Measurements from ENCODE around the gene OSBP2. TPM values are rescaled to one million over a fixed set of nuclear protein-coding genes. Genes with fewer than 3 reads are reported as not detected.

OSBP2 gene
- total and polyA plus RNA-seq, 10 of the 15 experiments (the other 5 are each of a cell fraction or from before 2014, with no cell fraction given) = 0.11 to 7.7 (median 3.6) TPM

DNA sequence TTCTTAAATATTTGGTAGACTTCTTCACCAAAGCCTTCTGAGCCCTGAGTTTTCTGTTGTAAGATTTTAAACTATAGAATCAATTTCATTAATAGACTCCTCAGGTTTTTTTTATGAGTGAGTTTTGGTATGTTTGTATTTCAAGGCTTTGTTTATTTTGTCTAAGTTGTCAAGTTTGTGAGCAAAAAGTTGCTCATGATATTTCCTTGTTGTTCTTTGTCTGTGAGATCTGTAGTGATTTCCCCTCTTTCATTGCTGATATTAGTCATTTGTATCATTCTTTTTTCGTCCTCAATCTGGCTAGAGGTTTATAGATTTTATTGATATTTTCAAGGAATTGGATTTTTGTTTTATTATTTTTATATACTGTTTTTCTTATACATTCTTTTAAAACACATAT is 152.9 kb downstream of the OSBP2 start:
- BruUV-seq (replicated peaks) = no TSS peak
- Histone ChIP-seq H3K4me1 (ENCODE audit: control insufficient read depth, insufficient read depth, low read length) (no peaks in the 10 kb centered on the region), H3K9me3 (replicated peaks; ENCODE audit: control insufficient read depth, insufficient read depth, low read length) (no peaks in the 10 kb centered on the region), H3K27ac (ENCODE audit: control insufficient read depth, insufficient read depth) (no peak overlapping the region), H3K36me3 (ENCODE audit: control insufficient read depth in 2 of 2, insufficient read depth in 2 of 2, low read length in 1 of 2) (no peaks in the 10 kb centered on the region), H2AFZ (ENCODE audit: control insufficient read depth, low read depth, low read length) (no peak overlapping the region), H3K4me2 (ENCODE audit: control insufficient read depth, insufficient read depth) (no peak overlapping the region), H4K20me1 (ENCODE audit: control insufficient read depth, insufficient read depth) (no peaks in the 10 kb centered on the region), H3K9ac (ENCODE audit: control insufficient read depth, insufficient read depth, low read length) (no peak overlapping the region), H3K79me2 (ENCODE audit: control insufficient read depth, insufficient read depth, low read length) (no peaks in the 10 kb centered on the region), H3K27me3 (replicated peaks in 1 of 2; ENCODE audit: control insufficient read depth in 2 of 2, insufficient read depth in 2 of 2, low read length in 1 of 2) (no peaks in the 10 kb centered on the region; a peak in 1 of 4 replicates), H3K4me3 (no peak overlapping the region)
- DNase-seq (ENCODE audit: low read depth, low spot score) (no peak), ATAC-seq (no peak), FAIRE-seq (no peak)
- ChIA-PET SMC1A (ENCODE audit: uncharacterized antibody, unreplicated experiment) (no interaction called here), RAD21 (ENCODE audit: unreplicated experiment) (no interaction called here), CTCF (interaction anchor here (0.7 kb wide), 1 partner anchor 12 kb away, joined by 3 read pairs; no protein-coding TSS in a partner anchor), POLR2A (no interaction called here)
- WGBS (ENCODE audit: insufficient coverage, insufficient replicate concordance, low lambda C conversion rate, missing lambda C conversion rate) = 0% methylated on average over 1 of the region's 1 CpG
- intact Hi-C loops (cut with micrococcal nuclease; ENCODE audit: unreplicated experiment) = no loop called here
- in situ Hi-C loops (cut with MboI) = no loop called here
- TF ChIP-seq, protein P1, sequence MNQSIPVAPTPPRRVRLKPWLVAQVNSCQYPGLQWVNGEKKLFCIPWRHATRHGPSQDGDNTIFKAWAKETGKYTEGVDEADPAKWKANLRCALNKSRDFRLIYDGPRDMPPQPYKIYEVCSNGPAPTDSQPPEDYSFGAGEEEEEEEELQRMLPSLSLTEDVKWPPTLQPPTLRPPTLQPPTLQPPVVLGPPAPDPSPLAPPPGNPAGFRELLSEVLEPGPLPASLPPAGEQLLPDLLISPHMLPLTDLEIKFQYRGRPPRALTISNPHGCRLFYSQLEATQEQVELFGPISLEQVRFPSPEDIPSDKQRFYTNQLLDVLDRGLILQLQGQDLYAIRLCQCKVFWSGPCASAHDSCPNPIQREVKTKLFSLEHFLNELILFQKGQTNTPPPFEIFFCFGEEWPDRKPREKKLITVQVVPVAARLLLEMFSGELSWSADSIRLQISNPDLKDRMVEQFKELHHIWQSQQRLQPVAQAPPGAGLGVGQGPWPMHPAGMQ (IDR thresholded peaks at IDR 0.05; ENCODE audit: borderline replicate concordance) = no peak
- TF ChIP-seq BRCA1 (IDR thresholded peaks at IDR 0.05; ENCODE audit: low read depth, low read length) (no peak), ZNF384 (IDR thresholded peaks at IDR 0.05; ENCODE audit: borderline replicate concordance, low read depth, low read length) (no peak), POU2F2 (IDR thresholded peaks at IDR 0.05; ENCODE audit: borderline replicate concordance, low read depth, low read length) (no peak), SMAD1 (IDR thresholded peaks at IDR 0.05; ENCODE audit: low read depth, partially characterized antibody) (no peak), CHD2 (IDR thresholded peaks at IDR 0.05; ENCODE audit: borderline replicate concordance, low read depth, low read length) (no peak), SREBF2 (IDR thresholded peaks at IDR 0.05; ENCODE audit: low read length) (no peak), NFIC (IDR thresholded peaks at IDR 0.05; ENCODE audit: low read depth, low read length) (no peak), HCFC1 (IDR thresholded peaks at IDR 0.05; ENCODE audit: low read length) (no peak), YY1 (IDR thresholded peaks at IDR 0.05; ENCODE audit: low read depth, low read length) (no peak), WRNIP1 (IDR thresholded peaks at IDR 0.05; ENCODE audit: borderline replicate concordance, low read depth, low read length) (no peak), HDGF (IDR thresholded peaks at IDR 0.05) (no peak), ZNF24 (IDR thresholded peaks at IDR 0.05) (no peak), SIX5 (IDR thresholded peaks at IDR 0.05; ENCODE audit: low read depth, low read length, severe bottlenecking) (no peak), CBX3 (IDR thresholded peaks at IDR 0.05; ENCODE audit: borderline replicate concordance, low read depth) (no peak)
- TF ChIP-seq, protein P2, sequence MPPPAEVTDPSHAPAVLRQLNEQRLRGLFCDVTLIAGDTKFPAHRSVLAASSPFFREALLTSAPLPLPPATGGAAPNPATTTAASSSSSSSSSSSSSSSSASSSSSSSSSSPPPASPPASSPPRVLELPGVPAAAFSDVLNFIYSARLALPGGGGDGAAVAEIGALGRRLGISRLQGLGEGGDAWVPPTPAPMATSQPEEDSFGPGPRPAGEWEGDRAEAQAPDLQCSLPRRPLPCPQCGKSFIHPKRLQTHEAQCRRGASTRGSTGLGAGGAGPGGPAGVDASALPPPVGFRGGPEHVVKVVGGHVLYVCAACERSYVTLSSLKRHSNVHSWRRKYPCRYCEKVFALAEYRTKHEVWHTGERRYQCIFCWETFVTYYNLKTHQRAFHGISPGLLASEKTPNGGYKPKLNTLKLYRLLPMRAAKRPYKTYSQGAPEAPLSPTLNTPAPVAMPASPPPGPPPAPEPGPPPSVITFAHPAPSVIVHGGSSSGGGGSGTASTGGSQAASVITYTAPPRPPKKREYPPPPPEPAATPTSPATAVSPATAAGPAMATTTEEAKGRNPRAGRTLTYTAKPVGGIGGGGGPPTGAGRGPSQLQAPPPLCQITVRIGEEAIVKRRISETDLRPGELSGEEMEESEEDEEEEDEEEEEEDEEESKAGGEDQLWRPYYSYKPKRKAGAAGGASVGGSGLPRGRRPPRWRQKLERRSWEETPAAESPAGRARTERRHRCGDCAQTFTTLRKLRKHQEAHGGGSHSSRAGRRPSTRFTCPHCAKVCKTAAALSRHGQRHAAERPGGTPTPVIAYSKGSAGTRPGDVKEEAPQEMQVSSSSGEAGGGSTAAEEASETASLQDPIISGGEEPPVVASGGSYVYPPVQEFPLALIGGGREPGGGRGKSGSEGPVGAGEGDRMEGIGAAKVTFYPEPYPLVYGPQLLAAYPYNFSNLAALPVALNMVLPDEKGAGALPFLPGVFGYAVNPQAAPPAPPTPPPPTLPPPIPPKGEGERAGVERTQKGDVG (CRISPR knock-in tag; IDR thresholded peaks at IDR 0.05) = no peak
- TF ChIP-seq, protein P3, sequence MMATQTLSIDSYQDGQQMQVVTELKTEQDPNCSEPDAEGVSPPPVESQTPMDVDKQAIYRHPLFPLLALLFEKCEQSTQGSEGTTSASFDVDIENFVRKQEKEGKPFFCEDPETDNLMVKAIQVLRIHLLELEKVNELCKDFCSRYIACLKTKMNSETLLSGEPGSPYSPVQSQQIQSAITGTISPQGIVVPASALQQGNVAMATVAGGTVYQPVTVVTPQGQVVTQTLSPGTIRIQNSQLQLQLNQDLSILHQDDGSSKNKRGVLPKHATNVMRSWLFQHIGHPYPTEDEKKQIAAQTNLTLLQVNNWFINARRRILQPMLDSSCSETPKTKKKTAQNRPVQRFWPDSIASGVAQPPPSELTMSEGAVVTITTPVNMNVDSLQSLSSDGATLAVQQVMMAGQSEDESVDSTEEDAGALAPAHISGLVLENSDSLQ (IDR thresholded peaks at IDR 0.05) = no peak
- TF ChIP-seq, protein P4, sequence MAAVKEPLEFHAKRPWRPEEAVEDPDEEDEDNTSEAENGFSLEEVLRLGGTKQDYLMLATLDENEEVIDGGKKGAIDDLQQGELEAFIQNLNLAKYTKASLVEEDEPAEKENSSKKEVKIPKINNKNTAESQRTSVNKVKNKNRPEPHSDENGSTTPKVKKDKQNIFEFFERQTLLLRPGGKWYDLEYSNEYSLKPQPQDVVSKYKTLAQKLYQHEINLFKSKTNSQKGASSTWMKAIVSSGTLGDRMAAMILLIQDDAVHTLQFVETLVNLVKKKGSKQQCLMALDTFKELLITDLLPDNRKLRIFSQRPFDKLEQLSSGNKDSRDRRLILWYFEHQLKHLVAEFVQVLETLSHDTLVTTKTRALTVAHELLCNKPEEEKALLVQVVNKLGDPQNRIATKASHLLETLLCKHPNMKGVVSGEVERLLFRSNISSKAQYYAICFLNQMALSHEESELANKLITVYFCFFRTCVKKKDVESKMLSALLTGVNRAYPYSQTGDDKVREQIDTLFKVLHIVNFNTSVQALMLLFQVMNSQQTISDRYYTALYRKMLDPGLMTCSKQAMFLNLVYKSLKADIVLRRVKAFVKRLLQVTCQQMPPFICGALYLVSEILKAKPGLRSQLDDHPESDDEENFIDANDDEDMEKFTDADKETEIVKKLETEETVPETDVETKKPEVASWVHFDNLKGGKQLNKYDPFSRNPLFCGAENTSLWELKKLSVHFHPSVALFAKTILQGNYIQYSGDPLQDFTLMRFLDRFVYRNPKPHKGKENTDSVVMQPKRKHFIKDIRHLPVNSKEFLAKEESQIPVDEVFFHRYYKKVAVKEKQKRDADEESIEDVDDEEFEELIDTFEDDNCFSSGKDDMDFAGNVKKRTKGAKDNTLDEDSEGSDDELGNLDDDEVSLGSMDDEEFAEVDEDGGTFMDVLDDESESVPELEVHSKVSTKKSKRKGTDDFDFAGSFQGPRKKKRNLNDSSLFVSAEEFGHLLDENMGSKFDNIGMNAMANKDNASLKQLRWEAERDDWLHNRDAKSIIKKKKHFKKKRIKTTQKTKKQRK (IDR thresholded peaks at IDR 0.05; ENCODE audit: low read depth, low read length) = no peak
